HepG2 (cell line): Measurements from ENCODE around the gene RSBN1L. TPM values are rescaled to one million over a fixed set of nuclear protein-coding genes. Genes with fewer than 3 reads are reported as not detected.

Experiments used
- ATAC-seq: fragments of 200-7000 bp; cut with Tn5 transposase; 3 replicates; pipeline ENCODE4 v1.9.1; 2020; ENCODE audit warnings: mild to moderate bottlenecking, moderate library complexity
- BruUV-seq: library from RNA; stranded (reverse); fragments of 400-500 nt; replicated peaks from 2 replicates; lab custom pipeline; 2021; lab: Mats Ljungman, UMichigan
- CTCF ChIA-PET: fragments of 300-600 bp; formaldehyde crosslinking; extraction: SDS; loops from one replicate; lab custom pipeline; 2021; ENCODE audit warnings: low total read pairs, inconsistent platforms, low intra/inter-chr PET ratio; lab: Yijun Ruan, JAX
- POLR2A ChIA-PET: fragments of 350-600 bp; sonication (Branson Sonifier 250); formaldehyde crosslinking; loops from one replicate; lab custom pipeline; 2020; ENCODE audit warnings: antibody characterized with exemption, inconsistent platforms; lab: Yijun Ruan, JAX
- DNase-seq: peaks from one replicate; pipeline ENCODE4 v3.0.0-alpha.2; 2015; ENCODE audit warnings: low spot score
- FAIRE-seq: peaks from 3 replicates; lab custom pipeline; 2011; peaks lifted over from hg19 to GRCh38; lab: Jason Lieb, UNC
- H2AFZ ChIP-seq: one replicate; pipeline ENCODE4 v1.6.1; 2011; ENCODE audit warnings: low read length, inconsistent platforms
- H3K27ac ChIP-seq: fragments of 300-600 bp; 3 replicates; pipeline ENCODE4 v1.8.0; 2011; ENCODE audit warnings: mixed run types, mild to moderate bottlenecking, mixed read lengths, low read length, inconsistent platforms; ENCODE audit not compliant: insufficient read depth; ENCODE audit errors: extremely low read length
- H3K27me3 ChIP-seq, 2 experiments: fragments of 200-600 bp in 1 of 2; 2 replicates in 1 of 2; 3 replicates in 1 of 2; pipeline versions ENCODE4 v1.6.0 to v1.8.0; 2011; ENCODE audit warnings: low read length in 2 of 2, mild to moderate bottlenecking in 2 of 2, moderate library complexity in 2 of 2, inconsistent platforms in 1 of 2; ENCODE audit not compliant: insufficient read depth in 2 of 2, control insufficient read depth in 1 of 2
- H3K36me3 ChIP-seq, 2 experiments: fragments of 200-600 bp in 1 of 2; replicated peaks in 1 of 2; 2 replicates in 1 of 2; 3 replicates in 1 of 2; pipeline versions ENCODE4 v1.5.1 to v1.8.0; 2011; ENCODE audit warnings: low read length in 2 of 2, inconsistent platforms in 1 of 2; ENCODE audit not compliant: insufficient read depth in 2 of 2, control insufficient read depth in 1 of 2
- H3K4me1 ChIP-seq: 2 replicates; pipeline ENCODE4 v1.5.1; 2012; ENCODE audit warnings: low read length, inconsistent platforms; ENCODE audit not compliant: insufficient read depth
- H3K4me2 ChIP-seq: 2 replicates; pipeline ENCODE4 v1.6.0; 2011; ENCODE audit warnings: low read depth, low read length, inconsistent platforms
- H3K4me3 ChIP-seq, 3 experiments: fragments of 200-600 bp in 1 of 3; sonication (generic), shearing (Covaris generic) in 1 of 3; replicated peaks in 1 of 3; 2 replicates each; pipeline ENCODE4 v1.5.1; 2011 to 2016; ENCODE audit warnings: low read length in 3 of 3, inconsistent platforms in 2 of 3, low read depth in 2 of 3, mild to moderate bottlenecking in 2 of 3, control low read depth in 1 of 3, mixed read lengths in 1 of 3; ENCODE audit not compliant: insufficient read depth in 1 of 3
- H3K79me2 ChIP-seq: one replicate; pipeline ENCODE4 v1.6.1; 2011; ENCODE audit warnings: low read length, inconsistent platforms; ENCODE audit not compliant: insufficient read depth
- H3K9ac ChIP-seq: 2 replicates; pipeline ENCODE4 v1.6.0; 2011; ENCODE audit warnings: mild to moderate bottlenecking, low read depth, low read length, inconsistent platforms; ENCODE audit not compliant: insufficient read depth
- H3K9me3 ChIP-seq: 2 replicates; pipeline ENCODE4 v1.5.1; 2012; ENCODE audit warnings: mild to moderate bottlenecking, low read length
- H4K20me1 ChIP-seq: 2 replicates; pipeline ENCODE4 v1.6.0; 2011; ENCODE audit warnings: inconsistent platforms, mild to moderate bottlenecking, low read length, moderate library complexity; ENCODE audit not compliant: insufficient read depth
- AHR ChIP-seq: IDR thresholded peaks from 2 replicates; pipeline ENCODE4 v1.6.1; 2018; ENCODE audit warnings: missing genetic modification reagents, missing compliant biosample characterization
- CEBPB ChIP-seq: IDR thresholded peaks from 2 replicates; pipeline ENCODE4 v1.6.1; 2011; ENCODE audit warnings: low read depth, low read length, improper control_type of control experiment, borderline replicate concordance
- CEBPG ChIP-seq: IDR thresholded peaks from 2 replicates; pipeline ENCODE4 v1.6.1; 2016
- CREBL2 ChIP-seq: sonication (generic); formaldehyde crosslinking; IDR thresholded peaks from 2 replicates; pipeline ENCODE4 v1.8.1; 2023; ENCODE audit warnings: missing genetic modification reagents, mild to moderate bottlenecking, borderline replicate concordance
- NR2F6 ChIP-seq, 2 experiments: IDR thresholded peaks; 2 replicates each; pipeline ENCODE4 v1.6.1; 2016; ENCODE audit warnings: antibody characterized with exemption in 1 of 2, mild to moderate bottlenecking in 1 of 2
- ZBTB33 ChIP-seq: sonication (generic); formaldehyde crosslinking; IDR thresholded peaks from 2 replicates; pipeline ENCODE4 v1.4.0; 2020; ENCODE audit warnings: missing genetic modification reagents
- ZC3H4 ChIP-seq: sonication (generic); formaldehyde crosslinking; IDR thresholded peaks from 2 replicates; pipeline ENCODE4 v1.4.0; 2020; ENCODE audit warnings: missing genetic modification reagents, borderline replicate concordance
- ZMYM2 ChIP-seq: sonication (generic); formaldehyde crosslinking; IDR thresholded peaks from 2 replicates; pipeline ENCODE4 v1.8.0; 2022; ENCODE audit warnings: mild to moderate bottlenecking, missing genetic modification reagents
- ZNF414 ChIP-seq: sonication (generic); formaldehyde crosslinking; IDR thresholded peaks from 2 replicates; pipeline ENCODE4 v1.5.0; 2020; ENCODE audit warnings: missing genetic modification reagents
- ZNF441 ChIP-seq: sonication (generic); formaldehyde crosslinking; IDR thresholded peaks from 2 replicates; pipeline ENCODE4 v1.7.0; 2021; ENCODE audit warnings: missing genetic modification reagents, borderline replicate concordance
- ZNF460 ChIP-seq: sonication (generic); formaldehyde crosslinking; IDR thresholded peaks from 2 replicates; pipeline ENCODE4 v1.5.1; 2020; ENCODE audit warnings: missing genetic modification reagents, mild to moderate bottlenecking, borderline replicate concordance
- WGBS: methylation state at CpG from one replicate; pipeline ENCODE4 v1.1.6; 2017; ENCODE audit warnings: low lambda C conversion rate; 5-methylcytosine and 5-hydroxymethylcytosine counted together
- in situ Hi-C: cut with HindIII; loops from 2 replicates; pipeline ENCODE4 v1.10.0; 2017; ENCODE audit warnings: low pct_unique_long_range_greater_than_20kb; ENCODE audit not compliant: extremely low pct_ligation_motif_present
- intact Hi-C: fragments of 100-400 bp; cut with micrococcal nuclease; formaldehyde crosslinking; loops from one replicate; pipeline ENCODE4 v1.10.0; 2022; ENCODE audit not compliant: unreplicated experiment
- polyA plus RNA-seq, 8 experiments: library from polyadenylated mRNA; depleted of rRNA in 3 of 8; stranded (reverse) in 7 of 8; unstranded in 1 of 8; fragments of >200 nt; fragmentation: Illumina TruSeq in 4 of 8; extraction: Trizol in 4 of 8; gene quantifications; 2 replicates each; pipeline versions ENCODE4 v1.2.1 to v1.2.3, GENCODE V29; 2011 to 2016; ENCODE audit warnings: low read depth in 4 of 8, missing spikeins in 1 of 8, mixed read lengths in 1 of 8; ENCODE audit not compliant: insufficient read depth in 1 of 8
- total RNA-seq, 5 experiments: library from RNA; depleted of rRNA; stranded (reverse); fragments of >200 nt; fragmentation: Illumina TruSeq; extraction: Trizol; gene quantifications; 2 replicates each; pipeline ENCODE4 v1.2.3, GENCODE V29; 2016; ENCODE audit warnings: low read depth in 1 of 5

Gene RSBN1L
- total and polyA plus RNA-seq, 2 of the 13 experiments (the other 11 are each of a cell fraction or from before 2014, with no cell fraction given) = 7.7 to 21.3 TPM

GRCh38 chr7:77653572-77653971 lies 42.7 kb upstream of the RSBN1L start (continued):
- no peak for TF ChIP-seq CREBL2 (CRISPR knock-in tag)
- TF ChIP-seq, all 625 proteins: peak for 0

- no peaks in the 10 kb centered on the region for H4K20me1 ChIP-seq
- no peak overlapping the region for H2AFZ ChIP-seq
- DNase-seq (no peak), FAIRE-seq (no peak), ATAC-seq (no peak)
- H3K4me3 ChIP-seq = no peak overlapping the region
- ChIA-PET POLR2A (no interaction called here), CTCF (interaction anchor here (4.7 kb wide), 1 partner anchor 104 kb away, joined by 34 read pairs; no protein-coding TSS in a partner anchor)
- H3K36me3 ChIP-seq = 0 out of 5 replicates have a peak, but pooled peaks cover 1 to 13% of the 10 kb centered on the region in 2 experiments
- H3K79me2 ChIP-seq = no peaks in the 10 kb centered on the region
- no peaks in the 10 kb centered on the region for H3K9me3 ChIP-seq
- no TSS peak for BruUV-seq
- intact Hi-C loops (loop anchor here (5.0 to 10.0 kb wide), 2 partner anchors 42 to 239 kb away; partner anchors contain the start of gene RSBN1L), in situ Hi-C loops (loop anchor here (5.0 kb wide), 1 partner anchor 102 kb away; no protein-coding TSS in a partner anchor)
- TF ChIP-seq ZNF414 (CRISPR knock-in tag) (no peak), AHR (CRISPR knock-in tag) (no peak)
- no peak overlapping the region for H3K27ac ChIP-seq
- no peak overlapping the region for H3K4me2 ChIP-seq
- peaks cover 8% of the 10 kb centered on the region for H3K4me1 ChIP-seq
- H3K9ac ChIP-seq = no peak overlapping the region
- WGBS = 96% methylated on average over 1 of the region's 1 CpG
- no peaks in the 10 kb centered on the region for H3K27me3 ChIP-seq
Observed at GRCh38 chr7:77655356-77655755, 40.9 kb upstream of the RSBN1L start.

- no peaks in the 10 kb centered on the region for H3K79me2 ChIP-seq
- TF ChIP-seq ZNF441 (CRISPR knock-in tag) (no peak), CEBPG (0 out of 2 replicates have a peak, but pooled peaks have one; percentile 34), CEBPB (peak; percentile 77; the same call in 1 of the 2 replicates), NR2F6 (IDR thresholded peaks at IDR 0.05) (peak; percentile 25; the same call in 1 of the 2 replicates), NR2F6 (CRISPR knock-in tag; IDR thresholded peaks at IDR 0.05) (0 out of 2 replicates have a peak, but pooled peaks have one; percentile 20), ZMYM2 (CRISPR knock-in tag) (peak; percentile 26; the same call in 1 of the 2 replicates), ZNF460 (peak; percentile 92), ZBTB33 (CRISPR knock-in tag) (peak; percentile 96), ZC3H4 (CRISPR knock-in tag) (no peak)
- FAIRE-seq = no peak
- H3K4me2 ChIP-seq = no peak overlapping the region
- H2AFZ ChIP-seq = no peak overlapping the region
- H3K4me3 ChIP-seq = no peak overlapping the region
- WGBS = 94% methylated on average over 9 of the region's 9 CpGs
- ChIA-PET CTCF (interaction anchor here (4.7 kb wide), 1 partner anchor 103 kb away, joined by 34 read pairs; no protein-coding TSS in a partner anchor), POLR2A (no interaction called here)
- H3K27me3 ChIP-seq = no peaks in the 10 kb centered on the region
- no peak for ATAC-seq
- no TSS peak for BruUV-seq
- in situ Hi-C loops = loop anchor here (5.0 kb wide), 1 partner anchor 101 kb away; no protein-coding TSS in a partner anchor
- H3K27ac ChIP-seq = no peak overlapping the region
- DNase-seq = no peak
- H4K20me1 ChIP-seq = no peaks in the 10 kb centered on the region
- intact Hi-C loops = loop anchor here (5.0 to 10.0 kb wide), 2 partner anchors 41 to 239 kb away; partner anchors contain the start of gene RSBN1L
- H3K9ac ChIP-seq = no peak overlapping the region
- no peaks in the 10 kb centered on the region for H3K9me3 ChIP-seq
- H3K4me1 ChIP-seq = peaks cover 6% of the 10 kb centered on the region
- H3K36me3 ChIP-seq = 0 out of 5 replicates have a peak, but pooled peaks cover 1 to 13% of the 10 kb centered on the region in 2 experiments
Observed at GRCh38 chr7:77655836-77656455, 40.3 kb upstream of the RSBN1L start.
